Keratinocyte (primary cell): ENCODE results near the gene EFNB2. TPM values are rescaled to one million over a fixed set of nuclear protein-coding genes. Genes with fewer than 3 reads are reported as not detected.

ENCODE experiments used
- DNase-seq: peaks from one replicate; pipeline ENCODE4 v3.0.0-alpha.2; 2011; ENCODE audit warnings: low read depth, missing footprints, low spot score
- FAIRE-seq: peaks from 2 replicates; lab custom pipeline; 2011; peaks lifted over from hg19 to GRCh38; lab: Jason Lieb, UNC
- H2AFZ ChIP-seq: 2 replicates; pipeline ENCODE4 v1.6.0; 2012; ENCODE audit warnings: low read length, control low read depth, inconsistent platforms; ENCODE audit not compliant: control insufficient read depth
- H3K27ac ChIP-seq: 2 replicates; pipeline ENCODE4 v1.5.1; 2011; ENCODE audit warnings: low read length; ENCODE audit not compliant: control insufficient read depth, insufficient read depth
- H3K27me3 ChIP-seq: 3 replicates; pipeline ENCODE4 v1.6.0; 2011; ENCODE audit warnings: low read length; ENCODE audit not compliant: control insufficient read depth, insufficient read depth; ENCODE audit errors: extremely low read depth
- H3K36me3 ChIP-seq, 2 experiments: 2 replicates in 1 of 2; 3 replicates in 1 of 2; pipeline ENCODE4 v1.5.1; 2011; ENCODE audit warnings: low read length in 2 of 2, mild to moderate bottlenecking in 1 of 2; ENCODE audit not compliant: control insufficient read depth in 2 of 2, insufficient read depth in 2 of 2; ENCODE audit errors: extremely low read depth in 1 of 2
- H3K4me1 ChIP-seq: 3 replicates; pipeline ENCODE4 v1.5.1; 2011; ENCODE audit warnings: low read length; ENCODE audit not compliant: control insufficient read depth, insufficient read depth; ENCODE audit errors: extremely low read depth
- H3K4me2 ChIP-seq: 3 replicates; pipeline ENCODE4 v1.6.0; 2011; ENCODE audit warnings: low read depth, low read length; ENCODE audit not compliant: control insufficient read depth, insufficient read depth; ENCODE audit errors: extremely low read depth
- H3K4me3 ChIP-seq, 3 experiments: fragments of 200-600 bp in 1 of 3; sonication (generic) in 1 of 3; 2 replicates in 2 of 3; 3 replicates in 1 of 3; pipeline ENCODE4 v1.5.1; 2011 to 2016; ENCODE audit warnings: low read length in 3 of 3, mild to moderate bottlenecking in 3 of 3, control low read depth in 2 of 3, inconsistent platforms in 1 of 3, low read depth in 1 of 3, mixed read lengths in 1 of 3, mixed run types in 1 of 3, moderate library complexity in 1 of 3; ENCODE audit not compliant: control insufficient read depth in 2 of 3, insufficient read depth in 2 of 3; ENCODE audit errors: extremely low read depth in 1 of 3
- H3K79me2 ChIP-seq: 2 replicates; pipeline ENCODE4 v1.6.0; 2012; ENCODE audit warnings: low read length; ENCODE audit not compliant: control insufficient read depth, insufficient read depth
- H3K9ac ChIP-seq: 3 replicates; pipeline ENCODE4 v1.6.0; 2011; ENCODE audit warnings: low read length; ENCODE audit not compliant: control insufficient read depth, insufficient read depth; ENCODE audit errors: extremely low read depth
- H3K9me1 ChIP-seq: 3 replicates; pipeline ENCODE4 v1.6.0; 2011; ENCODE audit warnings: low read length; ENCODE audit not compliant: control insufficient read depth, insufficient read depth; ENCODE audit errors: extremely low read depth
- H3K9me3 ChIP-seq: 2 replicates; pipeline ENCODE4 v1.5.1; 2012; ENCODE audit warnings: low read depth, low read length; ENCODE audit not compliant: control insufficient read depth
- H4K20me1 ChIP-seq: 3 replicates; pipeline ENCODE4 v1.6.0; 2011; ENCODE audit warnings: low read length; ENCODE audit not compliant: control insufficient read depth, insufficient read depth; ENCODE audit errors: extremely low read depth
- CTCF ChIP-seq, 3 experiments: IDR thresholded peaks in 1 of 3; conservative IDR thresholded peaks in 1 of 3; optimal IDR thresholded peaks in 1 of 3; 2 replicates in 2 of 3; 3 replicates in 1 of 3; pipeline versions ENCODE3 to v1.5.1; 2011; ENCODE audit warnings: low read length in 3 of 3, mild to moderate bottlenecking in 3 of 3, moderate library complexity in 2 of 3, control low read depth in 1 of 3, inconsistent platforms in 1 of 3; ENCODE audit not compliant: insufficient read depth in 2 of 3; ENCODE audit errors: extremely low read depth in 1 of 3
- EZH2 ChIP-seq: IDR thresholded peaks from one replicate; pipeline ENCODE4 v1.6.1; 2012; ENCODE audit warnings: inconsistent platforms, mild to moderate bottlenecking, low read length, moderate library complexity
- dilution Hi-C: fragments of 300-500 bp; cut with MboI; formaldehyde crosslinking; loops from one replicate; pipeline ENCODE4 v1.7.0; 2020; ENCODE audit warnings: low sequenced_read_pairs; ENCODE audit not compliant: extremely low pct_ligation_motif_present
- polyA plus RNA-seq, 5 experiments: library from polyadenylated mRNA; depleted of rRNA in 3 of 5; stranded (reverse) in 3 of 5; stranded (forward) in 1 of 5; unstranded in 1 of 5; fragments of >200 nt; gene quantifications; 1 replicate in 1 of 5; 2 replicates in 3 of 5; 3 replicates in 1 of 5; pipeline versions ENCODE4 v1.2.1 to v1.2.3, GENCODE V29; 2011 to 2012; ENCODE audit warnings: missing spikeins in 2 of 5, low read depth in 1 of 5, low replicate concordance in 1 of 5

EFNB2 gene
- polyA plus RNA-seq, 1 donor (not counting 4 experiments of a cell fraction or from before 2014, with no cell fraction given): 38.9 TPM

GRCh38 chr13:106464076-106464475 lies 71.4 kb downstream of the EFNB2 start:
- Histone ChIP-seq H2AFZ (no peak overlapping the region), H3K27ac (no peak overlapping the region), H4K20me1 (no peaks in the 10 kb centered on the region), H3K4me1 (peaks cover 6% of the 10 kb centered on the region), H3K9me1 (no peaks in the 10 kb centered on the region), H3K79me2 (no peaks in the 10 kb centered on the region), H3K27me3 (no peaks in the 10 kb centered on the region), H3K9me3 (no peaks in the 10 kb centered on the region), H3K36me3 (no peaks in the 10 kb centered on the region), H3K4me3 (no peak overlapping the region), H3K4me2 (no peak overlapping the region), H3K9ac (no peak overlapping the region)
- dilution Hi-C loops: no loop called here
- FAIRE-seq (no peak), DNase-seq (no peak)
- TF ChIP-seq EZH2: no peak
- TF ChIP-seq CTCF (optimal IDR thresholded peaks at IDR 0.05 in 1 of 3, IDR thresholded peaks at IDR 0.05 in 1 of 3, conservative IDR thresholded peaks at IDR 0.05 in 1 of 3; ENCODE audit: extremely low read depth in 1 of 3, insufficient read depth in 2 of 3, low read length in 3 of 3): no peak

- no peak for FAIRE-seq
- TF ChIP-seq CTCF (optimal IDR thresholded peaks at IDR 0.05 in 1 of 3, IDR thresholded peaks at IDR 0.05 in 1 of 3, conservative IDR thresholded peaks at IDR 0.05 in 1 of 3; ENCODE audit: extremely low read depth in 1 of 3, insufficient read depth in 2 of 3, low read length in 3 of 3) (no peak), EZH2 (no peak)
These were observed 72.8 kb downstream of the EFNB2 start for GRCh38 chr13:106462710-106463109.

More at GRCh38 chr13:106462710-106463109, 72.8 kb downstream of the EFNB2 start:
- Histone ChIP-seq H3K27ac (no peak overlapping the region), H3K4me3 (no peak overlapping the region), H2AFZ (no peak overlapping the region), H3K36me3 (no peaks in the 10 kb centered on the region), H4K20me1 (no peaks in the 10 kb centered on the region), H3K27me3 (no peaks in the 10 kb centered on the region), H3K9me3 (no peaks in the 10 kb centered on the region), H3K79me2 (no peaks in the 10 kb centered on the region), H3K9me1 (no peaks in the 10 kb centered on the region), H3K9ac (no peak overlapping the region), H3K4me1 (peaks cover under 1% of the 10 kb centered on the region), H3K4me2 (no peak overlapping the region)
- no peak for DNase-seq
- dilution Hi-C loops: no loop called here
